Thyroid gland (tissue), 4 donors: ENCODE measurements around the gene CCDC172.
A peak's percentile ranks its signal among the peaks of the same experiment; 100 is the strongest.

Experiments
- POLR2A ChIP-seq, 2 donors: fragments of 450-650 bp; IDR thresholded peaks; one replicate each; pipeline ENCODE4 v1.6.1; 2017; ENCODE audit warnings: antibody characterized with exemption in 2 of 2, mild to moderate bottlenecking in 2 of 2, moderate library complexity in 1 of 2
- TF ChIP-seq, protein P1 (sequence below), 6 experiments: fragments of 200-600 bp in 3 of 6; fragments of 450-650 bp in 3 of 6; sonication (generic) in 3 of 6; IDR thresholded peaks; one replicate each; pipeline ENCODE4 v1.5.1; 2016 to 2019; ENCODE audit warnings: antibody characterized with exemption in 6 of 6, mild to moderate bottlenecking in 2 of 6, inconsistent platforms in 1 of 6, moderate library complexity in 1 of 6

DNA sequence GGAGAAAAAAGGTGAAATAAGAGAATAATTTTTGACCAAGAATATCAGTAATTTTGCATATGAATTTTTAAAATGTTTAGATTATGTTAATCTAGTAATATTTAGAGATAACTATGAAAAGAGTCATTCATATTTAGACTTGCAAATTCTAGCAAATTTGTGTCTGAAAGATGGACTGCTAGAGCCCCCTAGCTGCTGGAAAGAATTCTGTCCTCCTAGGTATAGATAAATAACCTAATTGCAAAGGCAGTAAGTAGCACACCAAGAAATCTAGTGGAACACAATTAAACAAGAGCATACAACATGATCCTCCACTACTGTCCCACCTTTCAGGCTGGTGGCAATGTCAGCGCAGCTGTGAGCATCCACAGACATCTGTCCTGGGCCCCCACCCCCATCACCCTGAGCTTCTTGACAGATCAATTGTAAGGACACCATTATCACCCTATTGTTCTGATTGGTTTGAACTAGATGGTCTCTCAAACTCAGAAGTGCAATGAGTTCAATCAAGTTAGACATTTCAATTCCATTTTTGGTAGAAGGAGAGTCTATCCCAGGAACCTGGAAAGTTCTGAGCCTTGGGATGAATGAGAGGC is 36.2 kb upstream of the CCDC172 start:
- TF ChIP-seq, protein P1, sequence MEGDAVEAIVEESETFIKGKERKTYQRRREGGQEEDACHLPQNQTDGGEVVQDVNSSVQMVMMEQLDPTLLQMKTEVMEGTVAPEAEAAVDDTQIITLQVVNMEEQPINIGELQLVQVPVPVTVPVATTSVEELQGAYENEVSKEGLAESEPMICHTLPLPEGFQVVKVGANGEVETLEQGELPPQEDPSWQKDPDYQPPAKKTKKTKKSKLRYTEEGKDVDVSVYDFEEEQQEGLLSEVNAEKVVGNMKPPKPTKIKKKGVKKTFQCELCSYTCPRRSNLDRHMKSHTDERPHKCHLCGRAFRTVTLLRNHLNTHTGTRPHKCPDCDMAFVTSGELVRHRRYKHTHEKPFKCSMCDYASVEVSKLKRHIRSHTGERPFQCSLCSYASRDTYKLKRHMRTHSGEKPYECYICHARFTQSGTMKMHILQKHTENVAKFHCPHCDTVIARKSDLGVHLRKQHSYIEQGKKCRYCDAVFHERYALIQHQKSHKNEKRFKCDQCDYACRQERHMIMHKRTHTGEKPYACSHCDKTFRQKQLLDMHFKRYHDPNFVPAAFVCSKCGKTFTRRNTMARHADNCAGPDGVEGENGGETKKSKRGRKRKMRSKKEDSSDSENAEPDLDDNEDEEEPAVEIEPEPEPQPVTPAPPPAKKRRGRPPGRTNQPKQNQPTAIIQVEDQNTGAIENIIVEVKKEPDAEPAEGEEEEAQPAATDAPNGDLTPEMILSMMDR (IDR thresholded peaks at IDR 0.05) = peak in 5 of 6 experiments; percentile 46 to 85 (median 69)
- TF ChIP-seq POLR2A (IDR thresholded peaks at IDR 0.05) = no peak
